Inferior parietal cortex (tissue), 1 donor: Measurements from ENCODE around the gene CDKN1C.
"Not testable (repeated sequence)": the region's sequence is repeated elsewhere in the genome, so short reads cannot be mapped to it uniquely, and the experiment has no call there.

Experiments used
- DNase-seq: peaks from one replicate; pipeline ENCODE4 v3.0.0-alpha.2; 2016; ENCODE audit errors: extremely low spot score

CDKN1C gene

GRCh38 chr11:2909133-2909902, 23.7 kb upstream of the CDKN1C start:
- DNase-seq = no peak

GRCh38 chr11:2908130-2908529, 22.6 kb upstream of the CDKN1C start:
- DNase-seq = no peak

GRCh38 chr11:2905299-2905698, 19.7 kb upstream of the CDKN1C start:
- DNase-seq = not testable (repeated sequence)

GRCh38 chr11:2904153-2905052, 18.8 kb upstream of the CDKN1C start:
- DNase-seq = no peak

GRCh38 chr11:2903672-2904011, 18.1 kb upstream of the CDKN1C start:
- DNase-seq = no peak

GRCh38 chr11:2902784-2903671, 17.5 kb upstream of the CDKN1C start:
- no peak for DNase-seq

- peak; percentile 57 for DNase-seq
Observed at GRCh38 chr11:2901854-2902783, 16.5 kb upstream of the CDKN1C start.

- DNase-seq = no peak
Observed at GRCh38 chr11:2901196-2901796, 15.7 kb upstream of the CDKN1C start.

- DNase-seq = no peak
Observed at GRCh38 chr11:2899080-2899783, 13.7 kb upstream of the CDKN1C start.

GRCh38 chr11:2898366-2899079, 12.9 kb upstream of the CDKN1C start:
- DNase-seq = no peak

GRCh38 chr11:2897048-2897447, 11.5 kb upstream of the CDKN1C start:
- no peak for DNase-seq

GRCh38 chr11:2896047-2896446, 10.5 kb upstream of the CDKN1C start:
- no peak for DNase-seq

- no peak for DNase-seq
Observed at GRCh38 chr11:2893935-2894334, 8.4 kb upstream of the CDKN1C start.

- DNase-seq = no peak
Observed at GRCh38 chr11:2892967-2893528, 7.5 kb upstream of the CDKN1C start.

- DNase-seq = no peak
Observed at GRCh38 chr11:2892215-2892966, 6.8 kb upstream of the CDKN1C start.

- no peak for DNase-seq
Observed at GRCh38 chr11:2891326-2892214, 6.0 kb upstream of the CDKN1C start.
